GM18868 (cell line): ENCODE measurements around the gene SERPINB2.

Experiments
- ATAC-seq: cut with Tn5 transposase; IDR thresholded peaks from one replicate; pipeline ENCODE4 v1.9.1; 2021; ENCODE audit warnings: mild to moderate bottlenecking, moderate library complexity; ENCODE audit not compliant: unreplicated experiment

Gene SERPINB2, protein sequence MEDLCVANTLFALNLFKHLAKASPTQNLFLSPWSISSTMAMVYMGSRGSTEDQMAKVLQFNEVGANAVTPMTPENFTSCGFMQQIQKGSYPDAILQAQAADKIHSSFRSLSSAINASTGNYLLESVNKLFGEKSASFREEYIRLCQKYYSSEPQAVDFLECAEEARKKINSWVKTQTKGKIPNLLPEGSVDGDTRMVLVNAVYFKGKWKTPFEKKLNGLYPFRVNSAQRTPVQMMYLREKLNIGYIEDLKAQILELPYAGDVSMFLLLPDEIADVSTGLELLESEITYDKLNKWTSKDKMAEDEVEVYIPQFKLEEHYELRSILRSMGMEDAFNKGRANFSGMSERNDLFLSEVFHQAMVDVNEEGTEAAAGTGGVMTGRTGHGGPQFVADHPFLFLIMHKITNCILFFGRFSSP

GRCh38 chr18:63887424-63887823 is at the start of gene SERPINB2:
Gene SERPINB2, plus strand, starts transcription at chr18:63887705. Its CDS starts 3,740 bp downstream, at chr18:63891445.
- ATAC-seq: peak; percentile 52

- ATAC-seq: no peak
These were observed 44.5 kb upstream of the SERPINB2 start for GRCh38 chr18:63843008-63843407.

DNA sequence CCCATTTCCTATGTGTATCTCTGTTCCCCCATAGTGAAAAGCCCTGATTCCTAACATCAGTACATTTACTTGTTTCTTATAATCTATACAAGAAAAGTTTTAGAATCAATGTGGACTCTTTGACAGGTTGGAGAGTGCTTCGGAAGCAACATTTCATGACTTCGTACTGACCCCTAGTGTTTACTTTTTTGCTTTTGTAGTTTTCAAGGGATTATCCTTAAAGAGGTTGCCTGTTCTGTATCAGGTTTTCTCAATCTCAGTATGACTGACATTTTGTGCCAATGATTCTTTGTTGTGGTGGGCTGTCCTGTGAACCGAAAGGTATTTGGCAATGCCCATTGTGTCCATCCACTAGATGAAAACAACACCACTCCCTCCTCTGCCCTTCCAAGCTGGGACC is 43.3 kb upstream of the SERPINB2 start:
- ATAC-seq: peak; percentile 68

GRCh38 chr18:63848159-63848558 is 39.3 kb upstream of the SERPINB2 start:
- ATAC-seq: peak; percentile 55

GRCh38 chr18:63850020-63850419 is 37.5 kb upstream of the SERPINB2 start:
- ATAC-seq: peak; percentile 90

GRCh38 chr18:63850636-63851035 is 36.9 kb upstream of the SERPINB2 start:
- no peak for ATAC-seq

DNA sequence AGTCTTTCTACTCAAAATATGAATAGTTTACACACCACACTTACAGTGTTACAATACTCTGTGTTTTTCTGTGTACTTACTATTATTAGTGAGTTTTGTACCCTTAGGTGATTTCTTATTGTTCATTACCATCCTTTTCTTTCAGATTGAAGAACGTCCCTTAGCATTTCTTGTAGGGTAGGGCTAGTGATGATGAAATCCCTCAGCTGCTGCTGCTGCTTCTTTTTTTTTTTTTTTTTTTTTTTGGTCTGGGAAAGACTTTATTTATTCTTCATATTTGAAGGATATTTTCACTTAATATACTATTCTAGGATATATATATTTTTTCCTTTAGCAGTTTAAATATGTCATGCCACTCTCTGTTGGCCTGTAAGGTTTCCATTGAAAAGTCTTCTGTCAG is 29.0 kb upstream of the SERPINB2 start:
- no peak for ATAC-seq

DNA sequence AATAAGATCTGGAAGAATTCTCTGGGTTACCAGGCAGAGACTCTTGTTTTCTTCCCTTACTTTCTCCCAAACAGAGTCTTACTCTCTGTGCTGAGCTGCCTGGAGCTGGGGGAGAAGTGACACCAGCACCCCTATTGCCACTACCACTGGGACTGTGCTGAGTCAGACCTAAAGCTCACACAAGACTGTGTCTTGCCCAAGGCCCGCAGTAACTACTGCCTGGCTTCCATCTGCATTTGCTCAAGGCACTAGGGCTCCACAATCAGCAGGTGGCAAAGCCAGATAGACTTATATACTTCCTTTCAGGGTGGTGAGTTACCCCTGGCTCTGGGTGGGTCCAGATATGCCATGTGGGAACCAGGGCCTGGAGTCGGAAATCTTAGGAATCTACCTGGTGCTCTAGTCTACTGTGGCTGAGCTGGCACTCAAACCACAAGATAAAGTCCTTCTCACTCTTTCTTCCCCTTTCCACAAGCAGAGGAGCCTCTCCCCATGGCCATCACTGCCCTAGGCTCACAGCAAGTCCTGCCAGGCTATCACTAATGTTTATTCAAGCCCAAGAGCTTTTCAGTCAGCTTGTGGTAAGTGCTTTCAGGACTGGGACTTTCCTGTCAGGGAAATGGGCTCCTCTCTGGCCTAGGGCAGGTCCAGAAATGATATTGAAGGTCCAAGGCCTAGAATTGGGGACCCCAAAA is 27.6 kb upstream of the SERPINB2 start:
- ATAC-seq: peak; percentile 78

- no peak for ATAC-seq
These were observed 27.0 kb upstream of the SERPINB2 start for GRCh38 chr18:63860531-63860930.

DNA sequence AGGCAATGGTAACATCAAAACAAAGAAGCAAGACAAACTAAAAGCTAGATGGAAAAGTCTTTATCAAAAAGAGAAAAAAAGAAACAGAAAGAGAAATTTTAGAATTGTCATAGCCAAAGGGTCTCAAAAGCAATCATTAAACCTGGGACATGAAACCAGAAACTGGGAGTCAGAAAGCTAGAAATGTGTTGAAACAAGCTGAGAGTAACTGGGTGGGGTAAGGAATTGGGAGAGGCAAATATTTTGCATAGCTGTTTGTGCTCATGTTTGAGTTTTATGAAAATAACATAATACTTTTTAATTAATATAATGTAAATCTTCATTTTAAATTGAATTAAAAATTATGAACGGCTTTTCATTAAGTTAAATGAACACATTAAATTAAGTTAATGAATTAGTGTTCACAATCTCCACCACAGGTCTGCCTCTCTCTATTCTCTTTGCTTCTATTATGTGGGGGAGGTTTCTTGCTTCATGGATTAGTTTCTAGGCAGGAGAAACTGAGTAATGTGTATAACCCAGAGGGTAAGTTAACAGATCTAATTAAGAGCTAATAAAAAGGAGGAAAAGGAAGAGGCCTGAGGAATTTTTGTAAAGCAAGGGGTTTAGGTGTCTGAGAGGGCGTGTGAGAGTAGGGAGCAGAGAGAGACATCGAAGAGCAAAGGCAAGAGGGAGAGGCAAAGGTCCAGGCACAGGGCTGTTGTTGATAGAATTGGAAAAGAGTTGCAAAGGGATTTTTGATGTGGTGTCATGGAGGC is 20.0 kb upstream of the SERPINB2 start:
- no peak for ATAC-seq

DNA sequence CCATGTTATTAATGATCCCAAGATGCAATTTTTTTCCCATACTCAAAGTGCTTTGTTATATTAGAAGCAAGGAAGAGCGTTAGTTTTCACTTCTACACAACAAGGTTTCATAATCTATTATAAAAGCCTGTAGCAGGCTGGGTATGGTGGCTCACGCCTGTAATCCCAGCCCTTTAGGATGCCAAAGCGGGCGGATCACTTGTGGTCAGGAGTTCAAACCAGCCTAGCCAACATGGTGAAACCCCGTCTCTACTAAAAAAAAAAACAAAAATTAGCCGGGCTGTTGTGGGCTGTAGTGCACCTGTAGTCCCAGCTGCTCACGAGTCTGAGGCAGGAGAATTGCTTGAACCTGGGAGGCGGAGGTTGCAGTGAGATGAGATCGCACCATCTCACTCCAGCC is 19.0 kb upstream of the SERPINB2 start:
- ATAC-seq: no peak

DNA sequence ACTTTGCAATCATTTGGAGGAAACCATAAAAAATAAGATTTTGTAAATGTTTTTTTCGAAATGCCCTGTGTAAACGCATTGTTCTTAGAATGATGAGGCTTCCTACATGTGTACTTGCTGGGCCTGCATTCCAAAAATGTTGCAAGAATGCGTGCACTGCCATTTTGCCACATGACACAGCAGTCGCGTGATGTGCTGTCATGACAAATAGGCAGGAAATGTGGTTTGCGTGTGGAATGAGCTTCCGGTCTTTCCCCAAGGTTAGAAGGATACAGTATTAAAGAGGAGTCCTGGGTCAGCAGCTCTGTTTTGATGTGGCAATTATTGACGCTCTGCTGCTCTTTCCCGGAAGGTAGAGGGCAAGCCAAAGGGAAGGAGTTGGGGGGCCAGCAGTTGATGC is 18.1 kb upstream of the SERPINB2 start:
- ATAC-seq: no peak

DNA sequence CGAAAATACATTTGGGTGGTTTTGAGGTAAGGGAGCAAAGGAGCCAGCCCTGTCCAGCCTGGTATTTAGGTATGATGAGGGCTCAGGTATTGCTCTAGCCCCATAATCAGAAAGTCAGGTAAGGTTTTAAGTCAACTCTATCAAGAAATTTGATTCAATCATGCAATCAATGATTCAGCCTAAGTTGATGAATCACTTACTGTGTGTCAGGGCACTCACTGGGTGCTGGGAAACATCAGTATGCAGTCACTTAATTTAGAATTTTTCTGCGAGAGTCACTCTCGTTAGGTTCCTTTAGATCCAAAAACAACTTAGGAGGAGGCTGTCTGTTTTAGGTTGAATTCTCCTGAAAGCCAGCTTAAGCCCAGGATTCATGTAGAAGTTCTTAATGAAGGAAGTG is 17.7 kb upstream of the SERPINB2 start:
- no peak for ATAC-seq

DNA sequence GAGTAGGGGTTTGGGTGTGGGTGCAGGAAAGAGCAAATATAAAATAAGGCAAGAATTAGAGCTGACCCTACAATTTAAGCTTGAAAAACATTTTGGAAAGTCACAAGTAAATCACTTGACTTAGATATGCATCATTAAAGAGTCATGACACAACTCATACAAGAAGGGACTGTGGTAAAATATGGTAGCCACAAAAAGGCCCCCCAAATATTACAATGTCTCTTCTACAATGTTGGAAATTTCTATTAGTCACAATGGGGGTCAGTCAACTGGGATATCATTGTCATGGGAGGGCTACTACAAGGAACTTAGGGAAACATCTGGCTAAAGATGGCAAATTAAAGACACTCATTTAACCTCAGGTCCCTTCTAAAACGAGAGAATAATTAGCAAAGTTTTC is 15.7 kb upstream of the SERPINB2 start:
- no peak for ATAC-seq

DNA sequence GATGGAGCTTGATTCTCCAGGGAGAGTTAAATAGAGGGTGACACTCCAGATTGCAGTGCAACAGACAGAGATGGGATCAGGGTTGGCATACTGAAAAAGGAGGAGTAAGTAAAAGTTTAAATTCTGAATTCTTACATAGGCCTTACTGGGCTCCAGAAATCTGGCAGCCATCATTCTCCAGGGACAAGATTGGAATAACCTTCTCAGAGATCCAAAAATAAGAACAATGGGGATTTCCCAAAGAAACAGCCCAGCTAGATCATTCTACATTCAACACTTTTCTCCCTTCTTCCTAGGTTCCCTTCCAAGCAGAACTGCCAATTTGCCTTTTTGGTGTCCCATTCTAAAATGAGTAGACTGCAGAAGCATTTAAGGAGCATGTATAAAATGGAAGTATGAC is 14.9 kb upstream of the SERPINB2 start:
- ATAC-seq: no peak

DNA sequence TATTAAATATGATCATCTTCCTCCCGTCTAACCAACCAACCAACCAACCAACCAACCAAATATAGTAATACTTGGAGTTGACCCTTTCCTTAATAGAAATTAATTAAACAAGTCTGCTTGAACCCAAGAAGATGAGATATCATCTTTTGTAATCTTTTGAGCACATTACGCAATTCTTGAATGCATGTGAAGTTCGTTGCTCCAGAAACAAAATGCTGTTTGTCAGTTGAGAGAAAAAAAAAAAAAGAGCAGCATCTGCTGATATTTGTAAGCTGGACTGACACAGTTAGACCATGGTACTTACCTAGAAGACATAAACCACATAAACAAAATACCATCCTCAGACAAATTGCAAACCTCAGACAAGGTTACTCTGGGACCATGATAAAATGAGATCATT is 9.2 kb upstream of the SERPINB2 start:
- ATAC-seq: no peak

GRCh38 chr18:63878925-63879324 is 8.6 kb upstream of the SERPINB2 start:
- ATAC-seq: no peak

GRCh38 chr18:63879709-63880108 is 7.8 kb upstream of the SERPINB2 start:
- no peak for ATAC-seq

- ATAC-seq: no peak
These were observed 5.7 kb upstream of the SERPINB2 start for GRCh38 chr18:63881851-63882250.

DNA sequence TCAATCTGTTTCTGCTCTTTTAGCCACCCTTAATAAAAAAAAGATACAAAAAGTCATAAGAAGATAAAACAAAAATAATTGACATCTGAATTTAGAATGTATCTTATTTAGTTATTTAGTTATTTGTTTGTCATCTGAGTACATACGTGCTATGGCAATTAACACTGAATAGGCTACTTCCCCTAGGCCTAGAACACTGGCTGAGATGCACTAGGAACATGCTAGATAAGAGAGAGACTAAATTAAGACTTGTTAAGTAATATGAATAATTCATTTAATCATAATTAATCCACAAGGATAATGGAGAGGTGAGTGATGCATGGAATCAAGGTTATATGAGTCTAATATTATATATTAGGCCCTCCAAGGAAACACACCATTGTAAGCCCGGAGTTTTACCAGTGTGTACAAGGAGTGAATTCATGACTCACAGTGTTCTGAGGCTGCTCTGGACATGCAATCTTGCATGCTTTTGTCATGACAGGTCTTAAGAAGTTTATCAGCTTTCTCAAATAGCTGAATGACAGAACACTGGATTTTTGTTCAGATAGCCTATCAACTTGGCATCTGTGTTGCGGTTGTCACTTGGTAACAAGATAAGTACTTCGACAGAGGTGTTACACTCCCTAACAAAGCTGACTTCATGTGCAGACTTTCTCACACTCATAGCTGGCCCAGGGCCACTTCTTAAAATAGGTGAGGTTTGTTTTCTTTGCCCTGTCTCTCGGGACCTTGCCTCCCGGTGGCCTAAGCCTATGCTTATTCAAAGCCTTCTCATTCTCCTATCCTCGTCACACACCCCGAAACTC is 5.0 kb upstream of the SERPINB2 start:
- ATAC-seq: peak; percentile 60

DNA sequence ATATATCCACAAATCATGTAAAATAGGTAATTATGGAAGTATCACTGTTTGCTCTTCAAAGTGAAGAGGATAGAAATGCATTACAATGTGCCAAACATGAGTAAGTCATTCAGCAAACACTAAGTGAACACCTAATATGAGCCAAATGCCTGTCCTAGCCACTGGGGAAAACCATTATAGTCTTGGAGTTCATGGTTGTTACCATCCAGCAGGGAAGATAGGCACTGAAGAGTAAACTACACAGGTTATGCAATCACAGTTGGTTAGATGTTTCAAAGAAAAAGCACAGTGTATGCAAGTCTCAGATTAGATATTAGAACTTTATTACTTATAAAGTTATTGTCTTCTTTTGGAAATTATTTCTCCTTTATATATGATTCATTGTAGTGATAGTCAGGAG is 3.9 kb upstream of the SERPINB2 start:
- ATAC-seq: no peak
